GM13977 (cell line): Measurements from ENCODE around the gene ACSBG1.

Experiments used
- DNase-seq: peaks from one replicate; pipeline ENCODE4 v3.0.0; 2012; ENCODE audit warnings: low spot score
- in situ Hi-C: fragments of 300-500 bp; cut with MboI; formaldehyde crosslinking; loops from one replicate; pipeline ENCODE4 v1.12.0; 2022; ENCODE audit warnings: low sequenced_read_pairs, low pct_unique_long_range_greater_than_20kb, mixed read lengths, inconsistent platforms; ENCODE audit not compliant: unreplicated experiment
- TF ChIP-seq, protein P1 (sequence below): IDR thresholded peaks from 2 replicates; pipeline ENCODE4 v1.5.1; 2012; ENCODE audit warnings: mild to moderate bottlenecking, control low read depth; ENCODE audit not compliant: insufficient read depth; ENCODE audit errors: extremely low read depth, missing control alignments

Gene ACSBG1

DNA sequence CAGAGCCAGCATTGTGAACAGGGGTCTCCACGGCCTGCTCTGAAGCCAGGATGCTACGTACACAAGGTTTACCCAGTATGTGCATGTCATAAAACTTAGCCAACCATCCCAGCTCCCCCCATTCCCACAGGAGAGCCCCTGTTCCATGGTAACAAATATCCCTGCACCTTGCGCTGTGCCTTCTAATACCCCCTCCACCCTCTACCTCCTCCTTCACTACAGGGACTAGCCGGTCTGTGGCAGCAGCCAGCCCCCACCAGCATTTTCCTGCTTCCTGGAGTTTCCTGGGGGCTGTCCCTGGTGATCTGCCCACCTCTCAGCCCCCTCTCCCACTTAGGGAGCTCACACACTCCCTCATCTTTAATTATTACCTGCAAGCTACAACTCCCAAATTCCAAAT is 20.4 kb downstream of the ACSBG1 start:
- no peak for DNase-seq
- TF ChIP-seq, protein P1, sequence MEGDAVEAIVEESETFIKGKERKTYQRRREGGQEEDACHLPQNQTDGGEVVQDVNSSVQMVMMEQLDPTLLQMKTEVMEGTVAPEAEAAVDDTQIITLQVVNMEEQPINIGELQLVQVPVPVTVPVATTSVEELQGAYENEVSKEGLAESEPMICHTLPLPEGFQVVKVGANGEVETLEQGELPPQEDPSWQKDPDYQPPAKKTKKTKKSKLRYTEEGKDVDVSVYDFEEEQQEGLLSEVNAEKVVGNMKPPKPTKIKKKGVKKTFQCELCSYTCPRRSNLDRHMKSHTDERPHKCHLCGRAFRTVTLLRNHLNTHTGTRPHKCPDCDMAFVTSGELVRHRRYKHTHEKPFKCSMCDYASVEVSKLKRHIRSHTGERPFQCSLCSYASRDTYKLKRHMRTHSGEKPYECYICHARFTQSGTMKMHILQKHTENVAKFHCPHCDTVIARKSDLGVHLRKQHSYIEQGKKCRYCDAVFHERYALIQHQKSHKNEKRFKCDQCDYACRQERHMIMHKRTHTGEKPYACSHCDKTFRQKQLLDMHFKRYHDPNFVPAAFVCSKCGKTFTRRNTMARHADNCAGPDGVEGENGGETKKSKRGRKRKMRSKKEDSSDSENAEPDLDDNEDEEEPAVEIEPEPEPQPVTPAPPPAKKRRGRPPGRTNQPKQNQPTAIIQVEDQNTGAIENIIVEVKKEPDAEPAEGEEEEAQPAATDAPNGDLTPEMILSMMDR, result no peak
- in situ Hi-C loops, result no loop called here

DNA sequence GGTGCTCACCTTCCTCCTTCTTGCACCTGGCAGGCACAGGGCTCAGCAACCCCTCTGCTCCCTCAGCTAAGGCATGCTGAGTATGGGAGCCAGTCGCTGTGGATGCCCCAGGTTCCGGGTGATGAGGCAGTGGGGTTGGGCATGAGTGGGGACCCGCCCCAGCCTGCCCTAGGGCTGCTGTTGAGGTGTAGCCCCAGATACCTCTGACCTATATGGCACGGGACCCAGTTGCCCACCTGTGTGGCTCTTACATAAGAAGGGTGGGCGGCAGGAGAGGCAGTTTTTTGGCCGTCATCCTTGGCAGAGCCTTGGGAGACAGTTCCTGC is 21.0 kb downstream of the ACSBG1 start:
- TF ChIP-seq, protein P1, result no peak
- no peak for DNase-seq
- in situ Hi-C loops, result no loop called here

DNA sequence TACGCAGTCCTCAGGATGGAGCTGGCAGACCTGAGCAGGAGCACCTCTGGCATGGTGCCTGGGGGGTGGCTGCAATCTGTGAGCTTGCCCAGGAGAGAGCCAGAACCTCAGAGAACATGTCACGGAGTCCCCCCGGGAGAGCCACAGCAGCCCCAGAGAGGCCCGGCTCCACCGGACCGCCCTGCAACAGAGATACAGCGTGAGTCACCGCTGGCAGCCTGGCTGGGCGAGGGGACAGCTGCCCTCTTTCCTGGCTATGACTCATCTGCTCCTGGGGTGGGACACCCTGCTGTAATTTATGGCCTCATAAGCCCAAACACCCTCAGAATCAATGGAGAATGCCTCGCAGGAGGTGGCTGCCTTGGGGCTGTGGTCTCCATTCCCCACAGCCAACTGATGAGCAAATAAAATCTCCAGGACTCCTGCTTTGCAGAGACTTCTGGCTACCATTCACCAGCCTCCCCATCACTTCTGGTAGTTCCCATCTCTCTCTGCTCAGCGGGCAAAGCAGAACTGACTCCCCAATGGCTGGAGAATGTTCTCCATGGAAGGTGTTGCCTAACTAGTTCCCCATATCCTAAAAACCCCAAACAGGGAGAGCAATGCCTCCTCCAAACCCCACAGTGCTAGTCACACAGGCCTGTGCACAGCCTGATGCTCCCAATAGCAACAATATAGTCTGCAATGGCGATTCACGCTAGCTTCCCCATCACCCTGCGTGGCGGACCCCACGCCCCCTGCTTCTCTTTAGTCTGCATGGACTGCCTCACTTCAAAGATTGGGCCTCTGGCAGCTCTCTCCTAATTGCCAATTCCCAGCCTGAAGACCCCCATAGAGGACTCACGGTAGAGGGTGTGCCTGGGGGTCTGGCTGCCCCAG is 21.6 kb downstream of the ACSBG1 start:
- DNase-seq, result no peak
- TF ChIP-seq, protein P1, result no peak
- in situ Hi-C loops, result no loop called here

DNA sequence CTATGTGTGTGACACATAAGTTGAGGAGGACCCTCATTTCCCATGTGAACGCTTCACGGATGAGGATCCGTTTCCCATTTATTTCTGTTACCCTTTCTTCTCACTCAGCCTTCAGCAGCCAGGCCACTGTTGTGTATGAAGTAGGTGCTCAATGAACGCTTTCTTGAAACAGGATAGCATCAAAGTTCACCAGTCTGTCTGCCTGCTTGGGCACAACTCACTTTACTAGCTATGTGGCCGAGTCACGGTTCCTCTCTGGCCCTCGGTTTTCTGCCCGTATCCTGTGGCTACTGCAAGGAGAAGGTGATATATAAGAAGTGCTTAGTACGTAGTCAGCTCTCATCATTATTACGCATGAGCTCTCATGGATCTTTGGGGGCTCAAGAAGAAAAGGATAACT is 22.4 kb downstream of the ACSBG1 start:
- in situ Hi-C loops, result no loop called here
- TF ChIP-seq, protein P1, result no peak

DNA sequence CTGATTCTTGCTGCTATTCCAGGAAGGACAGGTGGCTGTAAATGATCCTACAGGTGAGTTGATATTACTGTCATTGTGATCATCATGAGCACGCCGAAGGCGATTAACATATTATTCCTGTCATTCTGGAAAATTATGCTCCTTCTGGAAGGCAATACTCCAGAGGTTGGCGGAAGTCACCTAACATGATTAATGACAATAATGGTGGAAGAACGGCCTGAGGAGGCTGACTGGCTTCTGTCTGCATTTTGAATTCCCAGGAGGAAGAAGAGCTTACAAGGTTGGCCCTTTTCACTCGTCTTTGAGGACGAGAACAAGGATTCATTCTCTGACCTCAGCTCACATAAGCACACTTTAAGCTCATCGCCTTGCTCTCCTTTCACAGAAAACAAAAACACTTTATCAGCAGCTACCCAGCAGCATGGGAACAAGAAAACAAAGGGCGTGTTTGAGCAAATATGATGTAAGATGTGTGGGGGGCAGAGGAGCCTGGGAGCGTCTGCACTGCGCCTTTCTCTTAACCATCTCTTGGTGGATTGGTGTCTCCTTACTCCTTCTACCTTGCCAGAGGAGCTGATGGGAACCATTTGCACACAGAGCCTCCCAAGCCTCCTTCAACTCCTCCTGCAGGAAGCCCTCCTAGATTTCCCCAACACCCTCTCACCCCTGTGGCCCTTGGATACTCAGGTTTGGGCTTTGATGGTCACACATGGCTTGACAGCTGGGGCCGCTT is 23.0 kb downstream of the ACSBG1 start:
- TF ChIP-seq, protein P1, result no peak
- in situ Hi-C loops, result no loop called here
- DNase-seq, result no peak

More for the DNA sequence above, 22.4 kb downstream of the ACSBG1 start:
- no peak for DNase-seq

DNA sequence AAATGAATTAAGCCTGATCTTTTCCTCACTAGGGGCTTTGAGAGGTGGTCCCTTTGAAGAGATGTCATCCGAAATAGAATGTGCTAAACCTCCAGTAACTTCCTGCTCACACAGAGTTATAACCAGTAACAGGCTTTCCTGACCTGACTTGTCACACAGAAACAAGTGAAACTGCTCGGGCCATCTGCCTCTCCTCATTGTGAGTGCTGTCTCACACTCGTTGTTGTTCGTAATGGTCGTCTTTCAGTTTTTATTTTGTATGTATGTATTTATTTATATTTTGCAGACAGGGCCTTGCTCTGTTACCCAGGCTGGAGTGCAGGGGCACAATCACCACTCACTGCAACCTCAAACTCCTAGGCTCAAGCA is 24.0 kb downstream of the ACSBG1 start:
- peak; percentile 45 for DNase-seq

More for the DNA sequence above, 24.0 kb downstream of the ACSBG1 start:
- TF ChIP-seq, protein P1, result no peak
- in situ Hi-C loops, result no loop called here
